MM.1S (cell line): ENCODE measurements around the gene FJX1.

ENCODE experiments used
- DNase-seq: peaks from one replicate; pipeline ENCODE4 v3.0.0-alpha.2; 2015
- H2AFZ ChIP-seq: fragments of 300-600 bp; sonication (generic); 2 replicates; pipeline ENCODE4 v1.6.0; 2016; ENCODE audit warnings: antibody characterized with exemption, low read length
- H3F3A ChIP-seq: fragments of 300-600 bp; sonication (generic); 2 replicates; pipeline ENCODE4 v1.6.1; 2016; ENCODE audit warnings: mild to moderate bottlenecking, antibody characterized with exemption, low read length, moderate library complexity, mixed read lengths; ENCODE audit not compliant: insufficient read depth
- H3K27ac ChIP-seq: fragments of 300-600 bp; sonication (generic); 2 replicates; pipeline ENCODE4 v1.5.1; 2016; ENCODE audit warnings: mild to moderate bottlenecking, low read length
- H3K27me3 ChIP-seq: fragments of 300-600 bp; sonication (generic); replicated peaks from 2 replicates; pipeline ENCODE4 v1.6.0; 2016; ENCODE audit warnings: low read length; ENCODE audit not compliant: insufficient read depth
- H3K36me3 ChIP-seq: fragments of 300-600 bp; sonication (generic); replicated peaks from 2 replicates; pipeline ENCODE4 v1.6.1; 2016; ENCODE audit warnings: mild to moderate bottlenecking, low read length, mixed read lengths; ENCODE audit not compliant: insufficient read depth
- H3K4me1 ChIP-seq: fragments of 300-600 bp; sonication (generic); 2 replicates; pipeline ENCODE4 v1.6.1; 2016; ENCODE audit warnings: low read length, mixed read lengths
- H3K4me2 ChIP-seq: fragments of 300-600 bp; sonication (generic); 2 replicates; pipeline ENCODE4 v1.6.0; 2016; ENCODE audit warnings: low read depth, low read length
- H3K4me3 ChIP-seq: fragments of 300-600 bp; sonication (generic); 2 replicates; pipeline ENCODE4 v1.5.1; 2016; ENCODE audit warnings: low read length, mixed read lengths
- H3K79me2 ChIP-seq: fragments of 300-600 bp; sonication (generic); 2 replicates; pipeline ENCODE4 v1.6.1; 2016; ENCODE audit warnings: mixed run types, low read length, mixed read lengths
- H3K9ac ChIP-seq: fragments of 300-600 bp; sonication (generic); 2 replicates; pipeline ENCODE4 v1.6.1; 2016; ENCODE audit warnings: low read length, mixed read lengths
- H3K9me2 ChIP-seq: fragments of 300-600 bp; sonication (generic); replicated peaks from 2 replicates; pipeline ENCODE4 v1.6.1; 2016; ENCODE audit warnings: mild to moderate bottlenecking, low read length, mixed read lengths; ENCODE audit not compliant: insufficient read depth
- H3K9me3 ChIP-seq: fragments of 300-600 bp; sonication (generic); replicated peaks from 2 replicates; pipeline ENCODE4 v1.6.1; 2016; ENCODE audit warnings: mild to moderate bottlenecking, low read length, mixed read lengths; ENCODE audit not compliant: insufficient read depth
- H4K20me1 ChIP-seq: fragments of 300-600 bp; sonication (generic); 2 replicates; pipeline ENCODE4 v1.6.1; 2016; ENCODE audit warnings: mild to moderate bottlenecking, low read length, moderate library complexity, mixed read lengths; ENCODE audit not compliant: insufficient read depth
- CTCF ChIP-seq: fragments of 300-600 bp; sonication (generic); IDR thresholded peaks from 2 replicates; pipeline ENCODE4 v1.5.1; 2016; ENCODE audit warnings: antibody characterized with exemption, low read length, mixed read lengths
- EZH2 ChIP-seq: fragments of 300-600 bp; sonication (generic); optimal IDR thresholded peaks from 2 replicates; pipeline ENCODE3; 2017; ENCODE audit warnings: low read depth, mild to moderate bottlenecking, antibody characterized with exemption, low read length, mixed read lengths
- EZH2phosphoT487 ChIP-seq: fragments of 300-600 bp; sonication (generic); IDR thresholded peaks from 2 replicates; pipeline ENCODE4 v1.6.1; 2018; ENCODE audit warnings: antibody characterized with exemption, low read length

The FJX1 gene

GRCh38 chr11:35617316-35617686 is 959 bp upstream of the FJX1 start:
- TF ChIP-seq EZH2phosphoT487 (no peak), CTCF (no peak), EZH2 (no peak)
- Histone ChIP-seq H3K4me1 (no peaks in the 10 kb centered on the region), H3K4me3 (no peak overlapping the region), H3K9ac (no peak overlapping the region), H3K27ac (no peak overlapping the region), H3K36me3 (no peaks in the 10 kb centered on the region), H3K4me2 (no peak overlapping the region), H3K27me3 (no peaks in the 10 kb centered on the region), H3K79me2 (no peaks in the 10 kb centered on the region), H3K9me3 (no peaks in the 10 kb centered on the region), H3F3A (peaks cover 12% of the 10 kb centered on the region), H4K20me1 (no peaks in the 10 kb centered on the region), H3K9me2 (no peaks in the 10 kb centered on the region), H2AFZ (no peak overlapping the region)
- no peak for DNase-seq

- Histone ChIP-seq H3K27ac (no peak overlapping the region), H4K20me1 (no peaks in the 10 kb centered on the region), H3F3A (peaks cover 12% of the 10 kb centered on the region), H3K4me2 (peak overlapping the region; percentile 97), H3K4me3 (peak overlapping the region; percentile 73), H3K27me3 (no peaks in the 10 kb centered on the region), H3K79me2 (no peaks in the 10 kb centered on the region), H2AFZ (peak overlapping the region; percentile 74), H3K36me3 (no peaks in the 10 kb centered on the region), H3K9ac (peak overlapping the region; percentile 48; the same call in 1 of the 2 replicates), H3K9me2 (no peaks in the 10 kb centered on the region), H3K9me3 (no peaks in the 10 kb centered on the region), H3K4me1 (no peaks in the 10 kb centered on the region)
- DNase-seq = peak; percentile 61
- TF ChIP-seq CTCF (no peak), EZH2 (no peak), EZH2phosphoT487 (no peak)
Observed at GRCh38 chr11:35618497-35619115, 346 bp downstream of the FJX1 start.

- Histone ChIP-seq H3F3A (peaks cover 12% of the 10 kb centered on the region), H4K20me1 (no peaks in the 10 kb centered on the region), H3K9ac (peak overlapping the region; percentile 48; the same call in 1 of the 2 replicates), H3K79me2 (no peaks in the 10 kb centered on the region), H2AFZ (peak overlapping the region; percentile 74), H3K4me1 (no peaks in the 10 kb centered on the region), H3K27ac (no peak overlapping the region), H3K27me3 (no peaks in the 10 kb centered on the region), H3K9me2 (no peaks in the 10 kb centered on the region), H3K9me3 (no peaks in the 10 kb centered on the region), H3K4me2 (peak overlapping the region; percentile 97), H3K36me3 (no peaks in the 10 kb centered on the region), H3K4me3 (peak overlapping the region; percentile 73)
- TF ChIP-seq CTCF (no peak), EZH2phosphoT487 (no peak), EZH2 (no peak)
- peak; percentile 65 for DNase-seq
Observed at GRCh38 chr11:35619116-35619854, 1.0 kb downstream of the FJX1 start.
